ENCODE data around the gene NCK1.

Gene NCK1

DNA sequence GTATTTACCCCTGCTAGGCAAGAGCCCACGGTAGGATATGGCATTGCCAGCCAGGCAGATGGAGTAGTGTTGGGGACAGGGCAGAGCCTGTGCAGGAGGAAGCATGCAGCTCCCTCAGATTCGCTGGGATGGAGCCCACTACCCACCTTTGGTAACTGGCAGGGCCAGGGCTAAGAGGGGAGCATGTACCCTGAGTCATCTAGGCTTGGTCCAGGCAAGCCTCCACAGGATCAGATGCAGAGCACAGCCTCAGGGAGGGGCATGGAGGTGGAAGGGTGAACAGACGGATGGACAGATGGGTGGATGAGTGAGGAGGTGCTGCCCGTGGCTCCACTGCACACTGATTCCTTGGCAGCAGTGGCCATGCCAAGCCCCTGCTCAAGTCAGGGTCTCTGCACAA lies 128.8 kb downstream of the NCK1 start:
- in situ Hi-C loops (cut with HindIII; ENCODE audit: low sequenced_read_pairs) = no loop called here
- DNase-seq (ENCODE audit: low read depth, low spot score) = no peak
- no peak overlapping the region for H3K4me3 ChIP-seq (ENCODE audit: low read depth, low read length)
- no peak for TF ChIP-seq CTCF (IDR thresholded peaks at IDR 0.05; ENCODE audit: low read depth, low read length)

- in situ Hi-C loops (cut with HindIII; ENCODE audit: low sequenced_read_pairs) = no loop called here
- H3K4me3 ChIP-seq (ENCODE audit: low read depth, low read length) = no peak overlapping the region
- TF ChIP-seq CTCF (IDR thresholded peaks at IDR 0.05; ENCODE audit: low read depth, low read length) = no peak
- DNase-seq (ENCODE audit: low read depth, low spot score) = no peak
These were observed 130.1 kb downstream of the NCK1 start for GRCh38 chr3:136992115-136992514.

DNA sequence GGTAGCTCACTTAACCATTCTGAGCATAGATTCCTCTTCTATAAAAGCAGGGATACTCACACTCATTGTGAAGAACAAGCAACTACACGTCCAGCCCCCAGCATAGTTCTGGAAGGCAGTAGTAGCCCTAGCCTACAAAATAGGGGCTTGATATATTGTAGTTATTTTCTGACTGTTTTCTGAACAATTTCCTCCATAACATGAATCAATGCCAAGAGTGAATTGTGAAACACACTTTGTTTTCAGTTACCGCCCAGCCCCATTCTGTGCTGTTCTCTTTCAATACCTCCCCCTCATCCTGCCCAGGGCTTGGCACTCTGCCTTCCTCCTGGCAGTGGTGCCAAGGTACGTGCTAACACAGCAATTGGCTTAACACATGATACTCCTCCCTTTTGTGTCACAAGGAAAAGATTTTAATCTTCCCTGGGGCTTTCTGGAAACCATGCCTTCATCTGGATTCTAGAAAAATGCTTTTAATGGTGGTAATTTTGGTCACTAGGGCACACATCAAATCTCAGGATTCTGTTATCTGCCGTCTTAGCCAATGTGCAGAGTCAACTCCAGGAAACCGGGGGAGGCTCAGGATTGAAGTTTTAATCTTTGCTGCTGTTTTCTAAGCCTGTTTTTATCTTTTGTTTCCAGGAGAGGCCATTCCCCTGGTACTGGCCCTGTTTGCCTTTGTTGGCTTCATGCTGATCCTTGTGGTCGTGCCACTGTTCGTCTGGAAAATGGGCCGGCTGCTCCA lies 132.9 kb downstream of the NCK1 start:
- in situ Hi-C loops (cut with HindIII; ENCODE audit: low sequenced_read_pairs) = no loop called here
- peak; percentile 71 for DNase-seq (ENCODE audit: low read depth, low spot score)
- no peak overlapping the region for H3K4me3 ChIP-seq (ENCODE audit: low read depth, low read length)
- no peak for TF ChIP-seq CTCF (IDR thresholded peaks at IDR 0.05; ENCODE audit: low read depth, low read length)

DNA sequence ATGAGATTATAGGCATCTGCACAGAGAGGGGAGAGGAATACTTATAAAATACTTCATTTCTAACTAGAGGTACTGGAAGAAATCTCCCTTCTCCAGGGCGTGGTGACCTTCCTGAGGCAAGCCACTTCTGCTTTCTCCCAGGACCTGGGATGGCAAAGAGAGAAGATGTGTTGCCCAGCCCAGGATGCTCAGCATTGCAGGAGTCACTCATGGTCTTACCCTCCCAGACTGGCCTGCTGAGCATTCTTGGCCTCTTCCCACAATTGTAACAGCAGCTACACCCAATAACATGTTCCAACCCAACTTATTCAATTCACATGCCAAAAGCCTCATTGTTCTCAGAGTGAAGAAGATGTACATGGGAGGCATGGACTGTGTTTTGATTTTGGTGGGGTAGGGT lies 133.6 kb downstream of the NCK1 start:
- TF ChIP-seq CTCF (IDR thresholded peaks at IDR 0.05; ENCODE audit: low read depth, low read length) = no peak
- no peak for DNase-seq (ENCODE audit: low read depth, low spot score)
- in situ Hi-C loops (cut with HindIII; ENCODE audit: low sequenced_read_pairs) = no loop called here
- no peak overlapping the region for H3K4me3 ChIP-seq (ENCODE audit: low read depth, low read length)
